Fibroblast of upper back skin (primary cell): Measurements from ENCODE around the gene BOLA2B.
A peak's percentile ranks its signal among the peaks of the same experiment; 100 is the strongest.
"Not testable (repeated sequence)": the region's sequence is repeated elsewhere in the genome, so short reads cannot be mapped to it uniquely, and the experiment has no call there.

Experiments
- DNase-seq: peaks from one replicate; pipeline ENCODE4 v3.0.0-alpha.2; 2013

The BOLA2B gene

GRCh38 chr16:30193615-30194014 is at the start of gene BOLA2B, which contains the start of gene SLX1A:
Gene BOLA2B (minus strand): TSS chr16:30193666. CDS start chr16:30193595, 71 bp downstream.
Gene SLX1A (plus strand): TSS chr16:30193875. CDS start chr16:30194085, 210 bp downstream.
- DNase-seq = not testable (repeated sequence)

DNA sequence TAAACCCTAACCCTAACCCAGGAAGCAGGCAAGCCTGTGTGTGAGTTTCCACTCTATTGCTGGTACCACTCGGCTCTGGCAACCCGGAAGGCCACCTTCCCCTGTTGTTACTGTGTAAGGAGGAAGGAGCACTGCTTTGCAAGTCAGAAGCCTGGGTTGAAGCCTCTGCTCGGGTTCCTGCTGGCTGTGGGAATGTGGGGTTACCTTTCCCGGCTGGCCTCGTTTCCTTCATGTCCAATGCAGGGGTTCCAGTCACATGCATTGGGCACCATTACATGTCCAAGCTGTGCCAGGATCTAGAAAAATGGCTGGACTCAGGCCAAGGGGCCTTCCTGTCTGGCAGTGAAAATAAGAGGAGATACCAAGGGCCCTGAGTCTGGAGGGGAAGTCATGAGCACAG is 23.6 kb upstream of the BOLA2B start:
- not testable (repeated sequence) for DNase-seq

- not testable (repeated sequence) for DNase-seq
These were observed 17.9 kb upstream of the BOLA2B start for GRCh38 chr16:30211414-30211813.

GRCh38 chr16:30209032-30209431 is 15.6 kb upstream of the BOLA2B start:
- not testable (repeated sequence) for DNase-seq

GRCh38 chr16:30207063-30207704 is 13.7 kb upstream of the BOLA2B start:
- DNase-seq = not testable (repeated sequence)

- DNase-seq = not testable (repeated sequence)
These were observed 12.8 kb upstream of the BOLA2B start for GRCh38 chr16:30206252-30206651.

DNA sequence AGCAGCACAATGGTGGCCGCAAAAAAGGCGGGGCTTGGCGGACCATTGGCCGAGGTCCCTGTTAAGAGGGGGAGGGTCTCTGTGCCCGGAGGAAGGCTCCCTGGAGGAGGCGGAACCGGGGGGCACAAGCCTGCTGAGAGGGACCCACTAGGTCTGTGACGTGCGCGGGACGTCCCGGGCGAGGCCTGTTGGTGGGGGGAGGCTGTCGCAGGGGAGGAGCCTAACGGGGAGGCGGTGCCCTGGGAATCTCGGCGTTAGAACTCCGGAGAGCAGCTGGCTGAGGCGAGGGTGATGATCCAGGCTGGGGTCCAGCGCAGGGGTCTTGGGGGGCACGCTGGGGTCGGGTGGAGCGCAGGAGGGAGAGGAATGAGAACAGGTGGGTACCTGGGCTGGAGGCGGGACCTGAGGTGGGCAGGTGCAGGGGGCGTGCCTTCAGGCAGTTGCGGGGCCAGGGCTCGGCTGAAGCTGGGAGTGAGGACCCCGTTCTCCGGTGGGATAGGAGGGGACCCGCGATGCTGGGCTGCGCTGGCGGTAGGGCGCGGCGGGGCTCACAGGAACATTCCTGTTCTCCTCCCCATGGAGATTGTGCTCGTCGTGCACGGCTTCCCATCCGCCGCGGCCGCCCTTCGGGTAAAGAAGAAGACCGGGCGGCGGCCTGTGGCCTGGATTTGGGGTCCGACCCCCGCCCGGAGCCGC is 12.2 kb upstream of the BOLA2B start:
- not testable (repeated sequence) for DNase-seq

DNA sequence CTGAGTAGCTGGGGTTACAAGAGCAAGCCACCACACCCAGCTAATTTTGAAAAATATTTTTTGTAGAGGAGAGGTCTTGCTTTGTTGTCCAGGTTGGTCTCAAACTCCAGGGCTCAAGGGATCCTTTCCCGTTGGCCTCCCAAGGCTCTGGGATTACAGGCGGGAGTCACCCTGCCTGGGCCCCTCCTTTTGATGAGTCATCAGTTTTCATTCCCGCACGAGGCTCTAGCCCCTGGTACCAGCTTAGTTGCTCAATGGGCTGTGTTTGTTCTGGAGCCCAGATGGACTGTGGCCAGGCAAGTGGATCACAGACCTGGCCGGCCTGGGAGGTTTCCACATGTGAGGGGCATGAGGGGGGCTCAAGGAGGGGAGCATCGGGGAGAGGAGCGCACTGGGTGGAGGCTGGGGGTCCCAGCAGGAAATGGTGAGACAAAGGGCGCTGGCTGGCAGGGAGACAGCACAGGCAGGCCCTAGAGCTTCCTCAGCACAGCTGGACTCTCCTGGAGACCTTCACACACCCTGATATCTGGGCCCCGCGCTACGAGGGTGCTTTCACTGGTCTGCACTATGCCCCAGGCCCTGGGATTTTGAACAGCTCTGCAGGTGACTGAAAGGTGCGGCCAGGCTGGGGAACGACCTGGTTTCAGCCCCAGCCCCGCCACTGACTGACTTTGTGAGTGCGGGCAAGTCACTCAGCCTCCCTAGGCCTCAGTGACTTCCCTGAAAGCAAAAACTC is 6.3 kb upstream of the BOLA2B start:
- not testable (repeated sequence) for DNase-seq

- not testable (repeated sequence) for DNase-seq
These were observed 5.6 kb upstream of the BOLA2B start, which contains the start of gene SULT1A3 for GRCh38 chr16:30199049-30199448. Gene SULT1A3 (plus strand): TSS chr16:30199255. CDS start chr16:30200729, 1,474 bp downstream.

GRCh38 chr16:30197001-30197400 is 3.5 kb upstream of the BOLA2B start:
- not testable (repeated sequence) for DNase-seq

DNA sequence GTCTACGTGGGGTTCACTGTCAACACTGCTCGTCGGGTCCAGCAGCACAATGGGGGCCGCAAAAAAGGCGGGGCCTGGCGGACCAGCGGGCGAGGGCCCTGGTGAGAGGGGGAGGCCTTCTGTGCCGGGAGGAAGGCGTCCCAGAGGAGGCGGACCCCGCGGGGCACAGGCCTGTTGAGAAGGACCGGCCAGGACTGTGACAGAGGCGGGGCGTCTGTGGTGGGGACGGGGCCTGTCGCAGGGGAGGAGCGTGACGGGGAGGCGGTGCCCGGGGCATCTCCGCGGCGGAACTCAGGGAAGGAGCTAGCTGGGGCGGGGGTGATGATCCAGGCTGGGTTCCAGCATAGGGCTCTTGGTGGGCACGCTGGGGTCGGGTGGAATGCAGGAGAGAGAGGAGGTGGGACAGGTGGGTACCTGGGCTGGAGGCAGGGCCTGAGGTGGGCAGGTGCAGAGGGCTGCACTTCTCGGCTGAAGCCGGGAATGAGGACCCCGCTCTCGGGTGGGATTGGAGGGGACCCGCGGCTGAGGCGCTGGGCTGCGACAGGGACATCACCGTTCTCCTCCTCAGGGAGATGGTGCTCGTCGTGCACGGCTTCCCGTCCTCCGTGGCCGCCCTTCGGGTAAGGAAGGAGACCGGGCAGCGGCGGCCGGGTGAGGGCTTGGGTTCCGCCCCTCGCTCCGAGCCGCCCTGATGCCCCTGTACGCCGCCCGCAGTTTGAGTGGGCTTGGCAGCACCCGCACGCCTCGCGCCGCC is 883 bp upstream of the BOLA2B start:
- not testable (repeated sequence) for DNase-seq

DNA sequence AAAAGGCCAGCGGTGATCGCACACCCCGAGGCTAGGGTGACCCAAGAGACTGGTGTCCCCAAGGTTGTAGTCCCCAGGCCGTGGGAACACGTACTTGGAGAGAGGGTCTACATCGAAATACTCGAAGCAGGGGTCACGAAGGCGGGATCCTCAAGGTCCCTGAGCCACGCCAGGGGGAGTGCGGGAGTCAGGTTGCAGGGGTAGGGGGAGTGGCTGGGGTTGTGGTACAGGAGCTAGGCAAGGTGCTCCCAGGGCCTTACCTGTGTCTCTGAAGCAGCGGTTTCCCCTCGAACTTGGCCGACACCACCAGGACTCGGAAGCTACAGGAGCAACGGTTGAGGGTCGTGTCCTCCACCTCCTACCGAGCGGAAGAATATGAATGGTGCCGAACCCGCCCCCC is 368 bp downstream of the BOLA2B start:
- DNase-seq = not testable (repeated sequence)

DNA sequence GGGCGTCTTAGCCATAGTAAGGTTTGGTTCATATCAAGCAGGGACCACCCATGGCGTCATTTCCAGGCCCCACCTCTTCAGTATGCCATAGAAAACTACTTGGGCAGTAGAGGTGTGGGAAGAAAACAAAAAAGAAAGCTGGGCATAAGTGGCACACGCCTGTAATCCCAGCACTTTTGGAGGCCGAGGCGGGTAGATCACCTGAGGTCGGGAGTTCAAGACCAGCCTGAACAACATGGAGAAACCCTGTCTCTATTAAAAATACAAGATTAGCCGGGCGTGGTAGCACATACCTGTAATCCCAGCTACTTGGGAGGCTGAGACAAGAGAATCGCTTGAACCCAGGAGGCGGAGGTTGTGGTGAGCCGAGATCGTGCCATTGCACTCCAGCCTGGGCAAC is 2.3 kb downstream of the BOLA2B start:
- DNase-seq = not testable (repeated sequence)

- DNase-seq = no peak
These were observed 5.4 kb downstream of the BOLA2B start for GRCh38 chr16:30187971-30188561.

GRCh38 chr16:30187556-30187865 is 6.0 kb downstream of the BOLA2B start:
- DNase-seq = no peak

DNA sequence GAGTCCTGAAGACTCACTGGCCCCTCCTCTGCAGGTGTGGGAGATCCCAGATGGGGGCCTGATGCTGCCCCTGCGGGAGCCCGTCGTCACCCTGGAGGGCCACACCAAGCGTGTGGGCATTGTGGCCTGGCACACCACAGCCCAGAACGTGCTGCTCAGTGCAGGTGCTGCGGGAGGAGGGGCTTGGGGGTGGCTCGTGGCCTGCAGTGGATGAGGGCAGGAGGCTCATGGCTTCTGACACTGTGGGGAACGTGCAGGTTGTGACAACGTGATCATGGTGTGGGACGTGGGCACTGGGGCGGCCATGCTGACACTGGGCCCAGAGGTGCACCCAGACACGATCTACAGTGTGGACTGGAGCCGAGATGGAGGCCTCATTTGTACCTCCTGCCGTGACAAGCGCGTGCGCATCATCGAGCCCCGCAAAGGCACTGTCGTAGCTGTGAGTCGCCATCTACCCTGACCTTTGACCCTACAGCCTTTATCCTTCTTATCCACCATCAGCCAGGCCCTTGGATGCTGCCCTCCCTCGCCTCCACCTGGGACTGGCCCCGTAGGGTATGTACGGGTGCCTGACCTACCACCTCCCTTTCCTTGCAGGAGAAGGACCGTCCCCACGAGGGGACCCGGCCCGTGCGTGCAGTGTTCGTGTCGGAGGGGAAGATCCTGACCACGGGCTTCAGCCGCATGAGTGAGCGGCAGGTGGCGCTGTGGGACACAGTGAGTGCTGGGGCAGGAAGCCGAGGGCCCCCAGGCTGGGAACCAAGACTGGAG is 6.5 kb downstream of the BOLA2B start:
- peak; percentile 26 for DNase-seq

DNA sequence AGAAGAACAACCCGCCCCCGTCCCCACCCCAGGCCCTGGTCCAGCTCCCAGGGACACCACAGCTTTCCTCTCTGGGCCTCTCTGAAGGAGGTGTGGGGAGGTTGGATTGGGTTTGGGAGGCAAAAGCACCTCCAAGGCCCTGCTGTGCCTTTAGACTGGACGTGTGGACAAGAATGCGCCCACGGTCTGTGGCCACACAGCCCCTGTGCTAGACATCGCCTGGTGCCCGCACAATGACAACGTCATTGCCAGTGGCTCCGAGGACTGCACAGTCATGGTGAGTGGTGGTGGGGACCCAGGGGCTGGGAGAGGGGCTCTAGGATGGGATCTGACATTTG is 7.1 kb downstream of the BOLA2B start:
- DNase-seq = no peak

DNA sequence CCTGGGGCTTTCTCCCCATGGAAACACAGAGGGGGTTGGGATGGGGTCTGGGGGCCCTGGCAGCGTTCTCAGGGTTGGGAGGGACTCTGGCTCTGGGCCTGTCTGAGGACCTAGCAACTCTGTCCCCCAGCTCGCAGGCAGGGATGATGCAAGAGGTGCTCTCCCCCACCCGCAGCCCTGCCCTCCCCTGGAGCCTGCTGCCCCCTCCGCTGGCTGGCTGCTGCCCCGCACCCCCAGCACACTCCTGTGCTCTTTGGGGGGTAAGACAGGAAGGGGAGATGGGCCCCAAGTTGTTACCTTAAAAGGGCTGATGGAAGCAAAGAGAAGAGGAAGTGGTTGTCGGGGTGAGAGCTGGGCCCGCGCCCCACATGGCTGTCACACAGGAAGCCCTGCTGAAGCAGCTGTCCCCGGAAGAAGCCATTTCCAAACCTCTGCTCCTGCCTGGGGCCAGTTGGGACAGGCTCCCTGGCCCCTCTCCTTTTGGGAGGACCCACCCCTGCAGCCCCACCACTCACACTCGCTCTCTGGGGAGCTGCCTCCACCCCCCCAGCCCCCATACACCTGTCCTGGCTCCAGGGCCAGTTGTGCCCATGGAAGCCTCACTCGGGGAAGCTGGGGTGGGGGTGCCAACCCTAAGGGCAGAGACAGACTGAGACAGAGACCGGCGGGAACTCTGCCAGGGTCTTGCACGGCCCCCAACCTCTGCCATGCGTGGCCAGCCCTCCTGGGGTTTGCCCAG is 7.6 kb downstream of the BOLA2B start:
- no peak for DNase-seq

- no peak for DNase-seq
These were observed 8.4 kb downstream of the BOLA2B start for GRCh38 chr16:30184891-30185682.
